ENCODE results near the gene RHNO1. TPM values are rescaled to one million over a fixed set of nuclear protein-coding genes. Genes with fewer than 3 reads are reported as not detected.

The RHNO1 gene
- total and polyA plus RNA-seq, 2 of the 8 experiments (the other 6 are each of a cell fraction or from before 2014, with no cell fraction given) = 55.8 to 56.9 TPM

- Histone ChIP-seq H3K4ac (replicated peaks; ENCODE audit: insufficient read length, low read depth, low read length) (no peak overlapping the region), H3K79me2 (ENCODE audit: control insufficient read depth in 1 of 2, insufficient read depth in 2 of 2, low read length in 2 of 2) (peaks cover 0 to 28% of the 10 kb centered on the region in 2 experiments; a peak in 3 of 4 replicates), H4K8ac (ENCODE audit: extremely low read depth, insufficient read depth, low read length) (no peak overlapping the region), H3K4me3 (ENCODE audit: extremely low read depth in 1 of 4, insufficient read depth in 2 of 4, low read depth in 3 of 4, low read length in 4 of 4) (no peak overlapping the region), H3K79me1 (ENCODE audit: low read depth, low read length) (no peaks in the 10 kb centered on the region), H4K91ac (replicated peaks; ENCODE audit: insufficient read length, low read length) (no peak overlapping the region), H3K36me3 (ENCODE audit: control insufficient read depth in 2 of 4, insufficient read depth in 4 of 4, low read length in 3 of 4) (no peaks in the 10 kb centered on the region), H2BK5ac (ENCODE audit: low read depth, low read length) (no peak overlapping the region), H3K4me2 (ENCODE audit: insufficient read depth in 1 of 2, low read depth in 2 of 2, low read length in 2 of 2) (no peak overlapping the region), H3K14ac (ENCODE audit: insufficient read length) (no peak overlapping the region), H2AK5ac (ENCODE audit: low read depth, low read length) (no peak overlapping the region), H3K23me2 (ENCODE audit: low read depth, low read length) (no peaks in the 10 kb centered on the region; the same call in 1 of the 2 replicates), H4K20me1 (replicated peaks in 1 of 2; ENCODE audit: control insufficient read depth in 1 of 2, insufficient read depth in 2 of 2, low read length in 2 of 2) (no peaks in the 10 kb centered on the region), H3K27ac (ENCODE audit: low read depth, low read length) (no peak overlapping the region), H3K56ac (replicated peaks; ENCODE audit: insufficient read length, low read depth, low read length) (no peak overlapping the region), H2AFZ (ENCODE audit: low read length) (no peak overlapping the region), H4K5ac (ENCODE audit: insufficient read length, low read depth, low read length) (no peak overlapping the region), H3K9me3 (ENCODE audit: insufficient read depth in 2 of 2, low read depth in 1 of 2, low read length in 1 of 2) (no peaks in the 10 kb centered on the region), H2BK12ac (ENCODE audit: low read depth, low read length) (no peak overlapping the region), H3K4me1 (replicated peaks in 1 of 4; ENCODE audit: control insufficient read depth in 3 of 4, insufficient read depth in 4 of 4, low read length in 3 of 4) (peaks cover 0 to 2% (median under 1%) of the 10 kb centered on the region in 4 experiments; a peak in 3 of 7 replicates), H3K18ac (ENCODE audit: extremely low read depth, low read length) (no peak overlapping the region), H2BK120ac (replicated peaks; ENCODE audit: low read depth, low read length) (no peak overlapping the region), H3K23ac (ENCODE audit: insufficient read length) (no peak overlapping the region), H2BK15ac (ENCODE audit: low read length) (no peak overlapping the region), H3K9ac (replicated peaks in 1 of 4; ENCODE audit: extremely low read depth in 1 of 4, low read depth in 3 of 4, low read length in 3 of 4) (no peak overlapping the region), H2BK20ac (ENCODE audit: low read length) (no peak overlapping the region), H3K27me3 (replicated peaks in 1 of 4; ENCODE audit: control insufficient read depth in 3 of 4, extremely low read depth in 1 of 4, insufficient read depth in 3 of 4, low read length in 3 of 4) (no peaks in the 10 kb centered on the region)
- WGBS, 2 experiments (ENCODE audit: extremely low coverage in 1 of 2, insufficient coverage in 1 of 2, insufficient read length in 1 of 2, insufficient replicate concordance in 2 of 2, low coverage in 1 of 2, low lambda C conversion rate in 2 of 2, missing lambda C conversion rate in 1 of 2) = 50% methylated on average over 2 of the region's 2 CpGs; no CpG with 5 or more reads in 1 of the 2 experiments
- CTCF ChIA-PET (ENCODE audit: partially characterized antibody) = interaction anchor here (1.0 to 15.6 kb wide), 5 partner anchors 10 to 47 kb away, joined by 3 to 143 read pairs (median 6); no protein-coding TSS in a partner anchor
- POLR2A ChIA-PET (ENCODE audit: partially characterized antibody) = interaction anchor here (0.7 to 1.2 kb wide), 5 partner anchors 9 to 37 kb away, joined by 3 to 6 read pairs (median 3); partner anchors contain the start of gene TEX52
- DNase-seq (ENCODE audit: low read depth in 1 of 2, low spot score in 2 of 2) (no peak), FAIRE-seq (no peak)
- TF ChIP-seq NANOG (IDR thresholded peaks at IDR 0.05; ENCODE audit: insufficient read depth, low read depth, low read length, poor library complexity, severe bottlenecking) = no peak
- no peak for TF ChIP-seq RNF2 (IDR thresholded peaks at IDR 0.05; ENCODE audit: borderline replicate concordance, low read depth, low read length, missing control alignments, poor library complexity, severe bottlenecking)
- no peak for TF ChIP-seq RAD21 (IDR thresholded peaks at IDR 0.05 in 1 of 2, conservative IDR thresholded peaks at IDR 0.05 in 1 of 2; ENCODE audit: low read depth in 2 of 2, low read length in 2 of 2)
These were observed 18.0 kb downstream of the RHNO1 start for GRCh38 chr12:2895051-2895451.
